ENCODE data around the gene ZMIZ1. TPM values are rescaled to one million over a fixed set of nuclear protein-coding genes. Genes with fewer than 3 reads are reported as not detected.
A peak's percentile ranks its signal among the peaks of the same experiment; 100 is the strongest.

Gene ZMIZ1
- total and polyA plus RNA-seq, 12 donors, result 6.6 to 113 (median 55.1) TPM

DNA sequence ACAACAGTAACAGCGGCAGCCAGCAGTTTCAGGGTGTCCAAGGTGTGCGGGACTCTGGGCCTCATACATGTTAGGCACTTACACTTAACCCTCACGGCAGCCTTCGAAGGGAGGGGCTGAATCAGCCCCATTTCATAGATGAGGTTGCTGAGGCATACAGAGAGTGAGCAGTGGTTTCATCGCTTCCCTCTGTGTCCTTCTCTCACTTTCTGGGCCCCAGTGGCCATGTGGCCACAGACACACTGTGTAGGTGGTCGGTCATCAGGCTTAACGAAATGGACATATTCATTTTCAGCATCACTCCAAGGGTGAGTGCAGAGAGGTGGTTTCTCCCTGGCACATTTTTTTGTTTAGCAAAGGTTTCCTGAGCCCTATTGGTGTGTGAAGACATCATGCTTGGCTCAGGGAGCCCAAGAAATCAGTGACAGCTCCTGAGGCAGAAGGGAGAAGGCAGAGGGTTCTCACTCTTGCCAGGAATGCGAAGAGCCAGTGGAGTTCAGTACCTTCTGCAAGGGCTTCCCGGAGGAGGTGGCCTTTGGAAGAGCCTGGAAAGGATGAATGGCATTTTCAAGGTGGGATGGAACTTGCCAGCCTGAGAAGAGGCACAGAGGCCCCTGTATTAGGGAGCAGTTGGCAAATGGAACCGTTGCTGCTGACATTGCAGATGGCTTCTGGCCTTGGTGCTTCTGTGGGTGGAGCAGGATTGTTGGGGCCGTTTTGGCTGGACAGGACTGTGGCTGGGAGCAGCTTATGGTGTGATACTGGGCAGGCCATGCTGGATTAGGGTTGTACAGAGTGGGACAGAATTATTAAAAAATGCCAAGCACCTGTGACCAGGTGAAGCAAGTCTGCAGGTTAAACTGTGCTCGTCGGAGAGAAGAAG is 216.8 kb downstream of the ZMIZ1 start:
- intact Hi-C loops (cut with DNase I), result no loop called here
- no peak for TF ChIP-seq POLR2A (IDR thresholded peaks at IDR 0.05)
- TF ChIP-seq CTCF (IDR thresholded peaks at IDR 0.05), result no peak
- H3K4me3 ChIP-seq, result no peak overlapping the region
- peaks cover 0 to 22% of the 10 kb centered on the region in 2 donors for H3K36me3 ChIP-seq (replicated peaks in 1 of 2)
- peak overlapping the region in 4 of 5 donors; percentile 1 to 81 (median 54) for H3K27ac ChIP-seq
- H3K27me3 ChIP-seq, result no peaks in the 10 kb centered on the region
- 69 to 84% (median 70%) methylated on average over 10 to 13 of the region's 13 CpGs for WGBS, 4 donors
- H3K4me1 ChIP-seq (replicated peaks in 1 of 2), result peaks cover 9 to 50% of the 10 kb centered on the region in 2 donors
- H3K9me3 ChIP-seq (replicated peaks in 1 of 3), result no peaks in the 10 kb centered on the region
- peak in 1 of 7 donors; percentile 44 for DNase-seq

DNA sequence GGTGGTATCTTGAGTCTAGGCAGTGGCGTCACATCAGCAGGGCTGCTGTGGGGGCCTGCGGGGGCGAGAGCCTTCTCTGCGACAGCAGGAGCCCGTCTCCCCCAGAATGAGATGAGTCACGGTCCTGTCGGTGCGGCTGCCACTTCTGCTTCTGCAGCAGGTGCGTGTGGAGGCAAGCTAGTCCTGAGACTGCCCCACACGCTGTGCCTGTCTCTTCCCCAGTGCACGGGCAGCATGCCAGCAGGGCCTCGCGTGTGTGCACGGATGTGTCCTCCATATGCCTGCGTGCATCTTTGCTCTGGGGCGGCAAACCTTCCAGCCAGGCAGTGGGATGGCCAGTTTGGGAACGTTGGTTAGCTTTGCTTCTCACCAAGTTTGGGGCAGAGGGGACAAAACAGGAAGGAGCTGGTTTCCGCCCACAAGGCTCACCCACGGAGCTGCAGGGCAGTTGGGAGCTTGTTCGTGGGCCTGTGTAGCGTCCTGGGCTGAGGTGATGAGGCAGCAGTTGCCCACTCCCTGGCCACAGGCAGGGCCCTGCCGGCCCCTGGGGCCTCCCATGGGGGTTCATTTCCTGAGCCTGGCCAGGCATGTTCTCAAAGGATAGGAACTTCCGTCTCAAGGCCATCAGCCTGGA is 217.7 kb downstream of the ZMIZ1 start:
- Histone ChIP-seq H3K27ac (peak overlapping the region in 4 of 5 donors; percentile 30 to 81 (median 54)), H3K4me1 (replicated peaks in 1 of 2) (peaks cover 9 to 50% of the 10 kb centered on the region in 2 donors), H3K36me3 (replicated peaks in 1 of 2) (peaks cover 0 to 29% of the 10 kb centered on the region in 2 donors), H3K4me3 (no peak overlapping the region), H3K27me3 (no peaks in the 10 kb centered on the region), H3K9me3 (replicated peaks in 1 of 3) (no peaks in the 10 kb centered on the region)
- peak; percentile 67 to 94 (median 75) for DNase-seq
- no peak for TF ChIP-seq CTCF (IDR thresholded peaks at IDR 0.05)
- TF ChIP-seq POLR2A (IDR thresholded peaks at IDR 0.05), result no peak
- intact Hi-C loops (cut with DNase I), result no loop called here
- WGBS, 4 donors, result 38 to 48% (median 43%) methylated on average over 5 to 23 of the region's 23 CpGs

GRCh38 chr10:79287973-79288723 is 219.4 kb downstream of the ZMIZ1 start:
- Histone ChIP-seq H3K9me3 (replicated peaks in 1 of 3) (no peaks in the 10 kb centered on the region), H3K27me3 (no peaks in the 10 kb centered on the region), H3K4me1 (replicated peaks in 1 of 2) (peaks cover 9 to 37% of the 10 kb centered on the region in 2 donors), H3K27ac (no peak overlapping the region), H3K4me3 (no peak overlapping the region), H3K36me3 (replicated peaks in 1 of 2) (peaks cover 0 to 31% of the 10 kb centered on the region in 2 donors)
- DNase-seq, result no peak
- intact Hi-C loops (cut with DNase I), result no loop called here
- TF ChIP-seq CTCF (IDR thresholded peaks at IDR 0.05) (no peak), POLR2A (IDR thresholded peaks at IDR 0.05) (no peak)
- 69 to 87% (median 81%) methylated on average over 13 to 15 of the region's 15 CpGs for WGBS, 4 donors

DNA sequence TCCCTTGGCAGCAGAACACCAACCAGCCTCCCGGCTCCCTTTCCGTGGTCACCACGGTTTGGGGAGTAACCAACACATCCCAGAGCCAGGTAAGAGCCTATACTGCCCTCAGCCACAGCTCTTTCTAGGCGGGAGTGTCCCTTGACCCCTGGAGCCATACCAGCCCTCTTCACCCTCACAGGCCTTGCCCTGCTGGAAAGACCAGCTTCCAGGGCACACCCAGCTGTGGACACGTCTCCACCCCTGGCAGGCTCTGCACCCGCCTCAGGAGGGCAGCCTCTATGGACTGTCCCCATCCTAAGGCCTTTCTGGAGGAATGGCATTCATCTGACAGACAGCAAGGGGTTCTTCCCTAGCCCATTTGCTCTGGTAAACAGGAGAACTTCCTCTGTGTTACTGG is 221.0 kb downstream of the ZMIZ1 start:
- intact Hi-C loops (cut with DNase I), result no loop called here
- Histone ChIP-seq H3K36me3 (replicated peaks in 1 of 2) (peaks cover 0 to 48% of the 10 kb centered on the region in 2 donors), H3K27me3 (no peaks in the 10 kb centered on the region), H3K4me3 (no peak overlapping the region), H3K4me1 (replicated peaks in 1 of 2) (peaks cover 9 to 31% of the 10 kb centered on the region in 2 donors), H3K27ac (peak overlapping the region in 1 of 5 donors; percentile 0), H3K9me3 (replicated peaks in 1 of 3) (no peaks in the 10 kb centered on the region)
- no peak for DNase-seq
- TF ChIP-seq CTCF (IDR thresholded peaks at IDR 0.05) (no peak), POLR2A (IDR thresholded peaks at IDR 0.05) (no peak)
- WGBS, 4 donors, result 74 to 83% (median 78%) methylated on average over 5 to 6 of the region's 6 CpGs

All from adrenal gland (tissue), 12 donors.